DMS79 treated with DMSO at 0.1 percent for 48 hours (cell line): ENCODE data around the gene SCNN1B.

Source experiments
- DNase-seq: peaks from one replicate; lab custom pipeline; 2025; lab: John Stamatoyannopoulos, UW

SCNN1B gene

GRCh38 chr16:23321206-23321875, 19.2 kb downstream of the SCNN1B start:
- no peak for DNase-seq

DNA sequence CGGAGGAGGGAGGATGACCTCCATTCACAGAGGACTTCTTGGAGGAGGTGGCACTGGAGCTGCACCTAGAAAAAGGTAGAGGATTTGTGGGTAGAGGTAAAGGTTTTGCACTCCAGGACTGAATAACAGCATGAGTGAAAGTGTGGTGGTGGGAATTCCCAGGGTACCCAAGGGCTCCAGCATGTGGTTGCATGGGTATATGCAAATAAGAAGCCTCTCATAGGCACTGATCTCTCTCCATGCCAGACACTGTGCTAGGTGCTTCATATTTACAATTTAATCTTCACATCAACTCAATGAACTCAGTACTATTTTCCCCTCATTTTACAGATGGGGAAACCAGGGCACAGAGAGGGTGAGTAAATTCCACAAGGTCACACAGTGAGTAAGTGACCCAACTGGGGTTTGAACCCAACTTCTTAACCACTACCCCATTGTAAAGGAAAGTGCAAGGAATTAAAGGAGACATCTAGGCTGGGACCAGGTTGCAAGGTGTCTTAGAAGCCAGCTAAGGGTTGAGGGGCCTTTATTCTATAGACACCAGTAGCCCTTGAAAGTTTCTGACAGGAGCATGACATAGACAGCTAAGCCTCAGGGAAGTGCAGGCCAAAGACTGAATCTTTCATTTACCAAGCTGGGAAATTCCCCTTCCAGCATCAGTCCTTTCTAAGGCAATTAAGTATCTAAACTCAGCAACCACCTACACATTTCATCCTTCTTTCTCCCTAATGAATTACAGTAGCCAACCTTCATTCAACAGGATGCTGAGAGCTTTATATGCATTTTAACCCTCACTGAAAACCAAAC, 21.3 kb downstream of the SCNN1B start:
- DNase-seq = no peak

DNA sequence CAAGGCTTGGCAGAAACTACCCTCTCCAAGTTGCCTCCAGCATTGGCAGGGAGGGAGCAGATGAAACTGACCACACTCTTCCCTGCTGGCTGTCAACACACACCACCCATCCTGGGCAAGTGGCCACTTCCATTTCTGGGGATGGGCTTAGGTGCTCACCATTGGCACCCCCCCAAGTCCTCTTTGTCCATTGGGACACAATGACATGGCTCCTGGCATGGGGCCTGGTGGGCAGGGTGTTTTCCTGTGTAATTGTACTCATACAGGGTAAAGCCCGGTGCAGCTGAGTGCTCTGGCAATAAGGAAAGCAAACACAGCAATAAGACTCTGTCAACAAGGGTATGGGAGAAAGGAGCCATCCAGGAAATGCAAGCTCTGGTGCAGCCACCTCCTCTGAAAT, 22.6 kb downstream of the SCNN1B start:
- DNase-seq = peak; percentile 90

DNA sequence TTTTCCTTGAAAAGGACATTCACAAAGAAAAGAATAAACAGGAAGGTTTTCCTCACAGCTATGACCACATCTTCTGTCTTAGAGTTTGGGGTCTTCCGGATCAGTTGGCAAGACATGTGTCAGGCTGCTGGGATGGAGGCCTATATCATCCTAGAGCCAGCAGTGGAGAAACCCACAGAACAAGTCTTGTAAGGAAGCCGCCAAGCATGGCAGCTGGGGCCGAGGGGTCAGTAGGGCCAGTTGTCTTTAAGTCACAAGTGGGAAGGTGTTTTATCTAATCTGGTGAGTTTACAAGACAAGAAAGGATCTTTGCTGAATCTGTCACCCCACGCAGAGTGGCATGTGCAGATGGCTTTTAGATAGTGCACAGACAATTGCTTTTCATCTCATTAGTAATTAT, 25.7 kb downstream of the SCNN1B start:
- no peak for DNase-seq

- DNase-seq = no peak
These were observed 28.1 kb downstream of the SCNN1B start for GRCh38 chr16:23330161-23330560.

DNA sequence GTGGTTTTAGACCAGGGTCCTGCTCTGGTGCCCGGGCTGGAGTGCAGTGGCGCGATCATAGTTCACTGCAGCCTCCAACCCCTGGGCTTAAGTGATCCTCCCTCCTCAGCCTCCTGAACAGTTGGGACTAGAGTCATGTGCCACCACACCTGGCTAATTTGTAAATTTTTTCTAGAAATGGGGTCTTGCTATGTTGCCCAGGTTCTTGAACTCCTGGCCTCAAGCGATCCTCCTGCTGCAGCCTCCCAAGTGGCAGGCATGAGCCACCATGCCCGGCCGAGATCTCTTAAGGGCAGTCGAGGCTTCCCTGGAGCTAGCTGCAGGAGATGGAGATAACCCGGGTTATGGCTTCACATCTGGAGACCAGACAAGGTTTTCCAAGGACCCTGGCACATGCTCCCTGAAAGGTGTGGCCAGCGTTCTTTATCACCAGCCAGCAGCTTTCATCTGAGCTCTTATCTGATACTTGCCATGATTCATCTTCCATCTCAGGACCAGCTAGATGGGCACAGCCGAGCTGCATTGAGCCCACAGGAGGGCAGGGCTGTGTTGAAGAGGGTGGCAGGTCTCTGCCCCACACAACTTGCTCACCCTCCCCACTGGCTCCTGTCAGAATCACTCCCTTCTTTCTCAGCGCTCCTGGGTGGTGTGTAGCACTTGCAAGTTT, 28.6 kb downstream of the SCNN1B start:
- no peak for DNase-seq

- DNase-seq = no peak
These were observed 31.0 kb downstream of the SCNN1B start for GRCh38 chr16:23333034-23333579.

DNA sequence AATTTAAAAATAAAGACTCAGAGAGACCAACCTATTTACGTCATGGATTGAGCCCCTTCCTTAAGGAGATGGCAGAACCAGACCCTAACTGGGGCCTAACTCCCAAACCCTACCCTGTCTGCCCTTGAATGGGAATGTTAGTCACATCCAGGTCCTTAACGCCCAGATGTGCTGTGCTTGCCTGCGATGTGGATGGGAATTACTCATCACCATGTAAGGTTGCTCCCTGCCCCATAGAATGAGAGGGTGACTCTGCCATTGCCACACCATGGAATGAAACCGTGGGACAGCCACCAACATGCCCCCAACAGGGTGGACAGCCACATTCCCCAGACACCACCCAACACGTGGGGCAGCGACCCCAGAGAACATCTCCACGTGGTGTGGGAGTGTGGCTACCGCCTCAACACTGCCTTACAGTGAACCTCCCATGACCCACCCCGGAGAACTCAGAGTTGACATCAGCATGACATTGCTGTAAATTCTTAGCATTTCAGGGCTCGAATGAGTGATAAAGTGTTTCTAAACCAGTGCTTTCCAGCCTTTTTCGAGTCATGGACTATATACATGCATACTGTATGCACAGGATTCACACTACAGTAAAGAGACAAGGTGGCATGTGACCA, 31.8 kb downstream of the SCNN1B start:
- DNase-seq = no peak

- peak; percentile 23 for DNase-seq
These were observed 32.4 kb downstream of the SCNN1B start for GRCh38 chr16:23334457-23334853.

GRCh38 chr16:23334950-23335349, 32.8 kb downstream of the SCNN1B start:
- DNase-seq = no peak

- DNase-seq = no peak
These were observed 35.9 kb downstream of the SCNN1B start for GRCh38 chr16:23337836-23338550.

- DNase-seq = no peak
These were observed 37.7 kb downstream of the SCNN1B start for GRCh38 chr16:23339787-23340186.

DNA sequence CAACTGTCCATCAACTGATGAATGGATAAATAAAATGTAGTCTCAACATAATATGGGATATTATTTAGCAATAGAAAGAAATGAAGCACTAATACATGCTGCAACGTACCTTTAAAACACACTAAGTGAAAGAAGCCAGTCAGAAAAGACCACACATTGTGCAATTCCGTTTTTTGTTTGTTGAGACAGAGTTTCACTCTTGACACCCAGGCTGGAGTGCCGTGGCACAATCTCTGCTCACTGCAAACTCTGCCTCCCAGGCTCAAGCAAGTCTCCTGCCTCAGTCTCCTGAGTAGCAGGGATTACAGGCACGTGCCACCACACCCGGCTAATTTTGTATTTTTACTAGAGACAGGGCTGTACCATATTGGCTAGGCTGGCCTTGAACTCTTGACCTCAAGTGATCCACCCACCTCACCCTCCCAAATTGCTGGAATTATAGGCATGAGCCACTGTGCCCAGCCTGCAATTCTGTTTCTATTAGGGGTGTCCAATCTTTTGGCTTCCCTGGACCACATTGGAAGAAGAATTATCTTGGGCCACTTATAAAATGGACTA, 40.1 kb downstream of the SCNN1B start:
- DNase-seq = no peak

GRCh38 chr16:23343643-23344612, 41.8 kb downstream of the SCNN1B start:
- DNase-seq = no peak

DNA sequence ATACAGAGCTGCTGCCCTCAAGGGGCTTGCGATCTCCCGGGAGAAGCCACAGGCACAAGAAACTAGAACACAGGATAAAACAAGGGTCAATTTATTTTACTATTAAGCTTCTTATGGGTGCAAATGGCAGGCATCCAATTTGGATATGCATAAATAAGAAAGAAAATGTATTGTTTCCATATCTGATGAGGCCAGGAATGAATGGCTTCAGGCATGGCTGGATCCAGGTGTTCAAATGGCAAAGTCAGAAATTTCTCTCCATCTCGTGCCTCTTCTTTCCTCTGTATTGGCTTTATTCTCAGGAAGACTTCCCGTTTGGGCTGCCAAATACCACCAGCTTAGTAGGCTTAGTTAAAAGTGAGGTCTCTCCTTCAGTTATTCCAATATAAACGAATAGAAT, 43.1 kb downstream of the SCNN1B start:
- DNase-seq = no peak

GRCh38 chr16:23348579-23349469, 46.7 kb downstream of the SCNN1B start:
- DNase-seq = no peak

- no peak for DNase-seq
These were observed 49.3 kb downstream of the SCNN1B start for GRCh38 chr16:23351360-23351759.

GRCh38 chr16:23353440-23353839, 51.3 kb downstream of the SCNN1B start:
- DNase-seq = no peak

DNA sequence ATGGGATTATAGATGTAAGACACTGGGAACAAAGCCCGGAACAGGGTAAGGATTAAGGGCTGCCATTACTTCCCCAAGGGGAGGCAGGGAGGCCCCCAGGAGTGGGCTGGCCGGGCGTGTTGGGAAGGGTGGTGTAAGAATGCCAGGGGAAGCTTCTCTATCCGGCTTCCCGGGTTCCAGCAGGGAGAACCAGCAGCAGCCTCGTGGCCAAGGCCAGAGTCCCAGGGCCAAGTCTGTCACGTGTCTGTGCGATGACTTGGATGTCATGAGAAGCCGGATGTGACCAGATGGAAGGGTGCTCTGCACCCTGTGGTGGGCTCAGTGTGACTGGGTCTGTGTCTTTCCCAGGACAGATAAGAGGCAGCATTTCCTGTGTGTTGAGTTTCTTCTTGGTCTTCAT, 52.1 kb downstream of the SCNN1B start:
- no peak for DNase-seq
